Measurements from ENCODE around the gene IL25. TPM values are rescaled to one million over a fixed set of nuclear protein-coding genes. Genes with fewer than 3 reads are reported as not detected.
"Not testable (repeated sequence)": the region's sequence is repeated elsewhere in the genome, so short reads cannot be mapped to it uniquely, and the experiment has no call there.

IL25 gene
- total RNA-seq = not detected
- polyA plus RNA-seq (ENCODE audit: insufficient read depth in 1 of 8, insufficient read length in 8 of 8, low replicate concordance in 1 of 8) = not detected
- long read RNA-seq, donor 1 = 0 reads
- long read RNA-seq, donor 2 = 0 reads
- long read RNA-seq, donor 3 = 0 reads
- long read RNA-seq, donor 4 = 0 reads
- long read RNA-seq, donor 5 = 0 reads
- long read RNA-seq, donor 6 = 0 reads
- long read RNA-seq, donor 7 = 0 reads
- long read RNA-seq, donor 8 = 0 reads
- long read RNA-seq, donor 9 = 0 reads
- long read RNA-seq, donor 10 = 0 reads
- long read RNA-seq, donor 11 = 0 reads

DNA sequence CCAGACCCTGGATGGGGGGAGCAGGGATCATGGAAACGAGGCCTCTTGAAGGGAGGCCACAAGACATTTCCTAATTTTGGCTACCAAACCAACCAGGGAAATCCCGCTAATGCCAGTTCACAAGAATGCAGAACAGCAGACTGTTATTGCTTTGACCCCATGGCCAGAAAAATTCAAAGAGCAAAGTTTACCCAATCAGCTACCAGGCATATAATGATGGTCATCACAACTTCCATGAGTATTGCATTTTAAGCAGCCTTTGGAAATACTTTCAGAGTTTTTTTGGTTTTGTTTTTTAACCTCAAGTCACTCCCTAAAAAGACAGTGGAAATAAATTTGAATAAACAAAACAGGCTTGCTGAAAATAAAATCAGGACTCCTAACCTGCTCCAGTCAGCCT lies at the start of gene IL25:
IL25 (plus strand) TSS at position 301 of the 400 bp plus-strand sequence.
- H3K36me3 ChIP-seq (ENCODE audit: control insufficient read depth, insufficient read depth, low read length) = no peaks in the 10 kb centered on the region
- no peak for DNase-seq
- WGBS (ENCODE audit: insufficient coverage) = 71% methylated on average over 1 of the region's 2 CpGs

DNA sequence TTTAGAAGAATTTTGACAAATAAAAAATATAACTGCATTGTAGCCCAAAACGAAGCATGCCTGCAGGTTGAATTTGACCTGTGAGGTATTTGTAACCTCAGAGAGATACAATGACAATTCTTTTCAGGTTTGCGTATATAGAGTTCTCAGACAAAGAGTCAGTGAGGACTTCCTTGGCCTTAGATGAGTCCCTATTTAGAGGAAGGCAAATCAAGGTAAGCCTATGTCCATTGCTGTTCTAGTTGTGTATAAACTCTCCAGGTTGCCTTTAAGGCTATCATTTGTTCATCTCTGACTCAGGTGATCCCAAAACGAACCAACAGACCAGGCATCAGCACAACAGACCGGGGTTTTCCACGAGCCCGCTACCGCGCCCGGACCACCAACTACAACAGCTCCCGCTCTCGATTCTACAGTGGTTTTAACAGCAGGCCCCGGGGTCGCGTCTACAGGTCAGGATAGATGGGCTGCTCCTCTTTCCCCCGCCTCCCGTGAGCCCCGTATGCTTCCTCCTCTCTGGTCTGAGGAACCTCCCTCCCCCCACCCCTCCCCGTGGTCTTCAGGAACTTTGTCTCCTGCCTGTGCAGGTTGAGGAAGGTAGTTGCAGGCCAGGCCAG lies 48.7 kb upstream of the IL25 start:
- peaks cover 32% of the 10 kb centered on the region for H3K36me3 ChIP-seq (ENCODE audit: control insufficient read depth, insufficient read depth, low read length)
- H3K27me3 ChIP-seq (ENCODE audit: control insufficient read depth, insufficient read depth, low read length) = no peaks in the 10 kb centered on the region
- peaks cover 21% of the 10 kb centered on the region for H3K4me1 ChIP-seq (ENCODE audit: control insufficient read depth, insufficient read depth, low read length)
- WGBS (ENCODE audit: insufficient coverage) = 91% methylated on average over 13 of the region's 18 CpGs
- no peak overlapping the region for H3K4me3 ChIP-seq (ENCODE audit: low read length)
- no peaks in the 10 kb centered on the region for H3K9me3 ChIP-seq (replicated peaks; ENCODE audit: control insufficient read depth, low read depth, low read length)
- H3K27ac ChIP-seq (ENCODE audit: low read length) = no peak overlapping the region
- no peak for DNase-seq

More for the DNA sequence above, at the start of gene IL25:
- H3K27ac ChIP-seq (ENCODE audit: low read length) = no peak within 1 kb of the TSS
- H3K9me3 ChIP-seq (replicated peaks; ENCODE audit: control insufficient read depth, low read depth, low read length) = no peaks in the 10 kb centered on the region
- H3K4me1 ChIP-seq (ENCODE audit: control insufficient read depth, insufficient read depth, low read length) = peaks cover 12% of the 10 kb centered on the region
- H3K27me3 ChIP-seq (ENCODE audit: control insufficient read depth, insufficient read depth, low read length) = peaks cover 13% of the 10 kb centered on the region
- H3K4me3 ChIP-seq (ENCODE audit: low read length) = no peak within 1 kb of the TSS

GRCh38 chr14:23324455-23324846 lies 48.2 kb upstream of the IL25 start:
- Histone ChIP-seq H3K9me3 (replicated peaks; ENCODE audit: control insufficient read depth, low read depth, low read length) (no peaks in the 10 kb centered on the region), H3K36me3 (ENCODE audit: control insufficient read depth, insufficient read depth, low read length) (peaks cover 32% of the 10 kb centered on the region), H3K4me3 (ENCODE audit: low read length) (no peak overlapping the region), H3K27ac (ENCODE audit: low read length) (no peak overlapping the region), H3K27me3 (ENCODE audit: control insufficient read depth, insufficient read depth, low read length) (no peaks in the 10 kb centered on the region), H3K4me1 (ENCODE audit: control insufficient read depth, insufficient read depth, low read length) (peaks cover 21% of the 10 kb centered on the region)
- WGBS (ENCODE audit: insufficient coverage) = 57% methylated on average over 1 of the region's 2 CpGs
- no peak for DNase-seq

GRCh38 chr14:23324993-23325392 lies 47.6 kb upstream of the IL25 start:
- WGBS (ENCODE audit: insufficient coverage) = 92% methylated on average over 3 of the region's 7 CpGs
- H3K9me3 ChIP-seq (replicated peaks; ENCODE audit: control insufficient read depth, low read depth, low read length) = no peaks in the 10 kb centered on the region
- no peak overlapping the region for H3K4me3 ChIP-seq (ENCODE audit: low read length)
- DNase-seq = no peak
- no peaks in the 10 kb centered on the region for H3K27me3 ChIP-seq (ENCODE audit: control insufficient read depth, insufficient read depth, low read length)
- H3K27ac ChIP-seq (ENCODE audit: low read length) = no peak overlapping the region
- peaks cover 21% of the 10 kb centered on the region for H3K4me1 ChIP-seq (ENCODE audit: control insufficient read depth, insufficient read depth, low read length)
- peaks cover 32% of the 10 kb centered on the region for H3K36me3 ChIP-seq (ENCODE audit: control insufficient read depth, insufficient read depth, low read length)

DNA sequence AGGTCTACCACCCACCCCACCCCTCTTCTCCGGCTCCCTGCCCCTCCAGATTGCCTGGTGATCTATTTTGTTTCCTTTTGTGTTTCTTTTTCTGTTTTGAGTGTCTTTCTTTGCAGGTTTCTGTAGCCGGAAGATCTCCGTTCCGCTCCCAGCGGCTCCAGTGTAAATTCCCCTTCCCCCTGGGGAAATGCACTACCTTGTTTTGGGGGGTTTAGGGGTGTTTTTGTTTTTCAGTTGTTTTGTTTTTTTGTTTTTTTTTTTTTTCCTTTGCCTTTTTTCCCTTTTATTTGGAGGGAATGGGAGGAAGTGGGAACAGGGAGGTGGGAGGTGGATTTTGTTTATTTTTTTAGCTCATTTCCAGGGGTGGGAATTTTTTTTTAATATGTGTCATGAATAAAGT lies 46.9 kb upstream of the IL25 start:
- no CpG with 5 or more reads among the region's 5 CpGs for WGBS (ENCODE audit: insufficient coverage)
- H3K27me3 ChIP-seq (ENCODE audit: control insufficient read depth, insufficient read depth, low read length); H3K9me3 ChIP-seq (replicated peaks; ENCODE audit: control insufficient read depth, low read depth, low read length); DNase-seq; H3K27ac ChIP-seq (ENCODE audit: low read length); H3K4me3 ChIP-seq (ENCODE audit: low read length): not testable (repeated sequence)
- peaks cover 15% of the 10 kb centered on the region for H3K4me1 ChIP-seq (ENCODE audit: control insufficient read depth, insufficient read depth, low read length)
- peaks cover 32% of the 10 kb centered on the region for H3K36me3 ChIP-seq (ENCODE audit: control insufficient read depth, insufficient read depth, low read length)

GRCh38 chr14:23326491-23327332 lies 45.9 kb upstream of the IL25 start:
- H3K9me3 ChIP-seq (replicated peaks; ENCODE audit: control insufficient read depth, low read depth, low read length) = no peaks in the 10 kb centered on the region
- no peak overlapping the region for H3K4me3 ChIP-seq (ENCODE audit: low read length)
- H3K36me3 ChIP-seq (ENCODE audit: control insufficient read depth, insufficient read depth, low read length) = peaks cover 32% of the 10 kb centered on the region
- H3K4me1 ChIP-seq (ENCODE audit: control insufficient read depth, insufficient read depth, low read length) = peaks cover 15% of the 10 kb centered on the region
- H3K27me3 ChIP-seq (ENCODE audit: control insufficient read depth, insufficient read depth, low read length) = no peaks in the 10 kb centered on the region
- WGBS (ENCODE audit: insufficient coverage) = 71% methylated on average over 8 of the region's 13 CpGs
- DNase-seq = no peak
- no peak overlapping the region for H3K27ac ChIP-seq (ENCODE audit: low read length)

- no peaks in the 10 kb centered on the region for H3K27me3 ChIP-seq (ENCODE audit: control insufficient read depth, insufficient read depth, low read length)
- no peak overlapping the region for H3K27ac ChIP-seq (ENCODE audit: low read length)
- peaks cover 25% of the 10 kb centered on the region for H3K36me3 ChIP-seq (ENCODE audit: control insufficient read depth, insufficient read depth, low read length)
- H3K9me3 ChIP-seq (replicated peaks; ENCODE audit: control insufficient read depth, low read depth, low read length) = no peaks in the 10 kb centered on the region
- peaks cover 6% of the 10 kb centered on the region for H3K4me1 ChIP-seq (ENCODE audit: control insufficient read depth, insufficient read depth, low read length)
- H3K4me3 ChIP-seq (ENCODE audit: low read length) = no peak overlapping the region
- DNase-seq = peak; percentile 88
- WGBS (ENCODE audit: insufficient coverage) = 42% methylated on average over 2 of the region's 4 CpGs
Observed at GRCh38 chr14:23327947-23328744, 44.5 kb upstream of the IL25 start.

- no CpG with 5 or more reads among the region's 5 CpGs for WGBS (ENCODE audit: insufficient coverage)
- DNase-seq = no peak
- Histone ChIP-seq H3K4me1 (ENCODE audit: control insufficient read depth, insufficient read depth, low read length) (no peaks in the 10 kb centered on the region), H3K4me3 (ENCODE audit: low read length) (no peak overlapping the region), H3K27ac (ENCODE audit: low read length) (no peak overlapping the region), H3K9me3 (replicated peaks; ENCODE audit: control insufficient read depth, low read depth, low read length) (peaks cover 3% of the 10 kb centered on the region), H3K27me3 (ENCODE audit: control insufficient read depth, insufficient read depth, low read length) (peaks cover 2% of the 10 kb centered on the region), H3K36me3 (ENCODE audit: control insufficient read depth, insufficient read depth, low read length) (no peaks in the 10 kb centered on the region)
Observed at GRCh38 chr14:23335623-23336022, 37.0 kb upstream of the IL25 start.

GRCh38 chr14:23339506-23340268 lies 32.9 kb upstream of the IL25 start:
- H3K4me3 ChIP-seq (ENCODE audit: low read length) = no peak overlapping the region
- no peaks in the 10 kb centered on the region for H3K4me1 ChIP-seq (ENCODE audit: control insufficient read depth, insufficient read depth, low read length)
- DNase-seq = no peak
- peaks cover 3% of the 10 kb centered on the region for H3K9me3 ChIP-seq (replicated peaks; ENCODE audit: control insufficient read depth, low read depth, low read length)
- no peak overlapping the region for H3K27ac ChIP-seq (ENCODE audit: low read length)
- no peaks in the 10 kb centered on the region for H3K27me3 ChIP-seq (ENCODE audit: control insufficient read depth, insufficient read depth, low read length)
- H3K36me3 ChIP-seq (ENCODE audit: control insufficient read depth, insufficient read depth, low read length) = no peaks in the 10 kb centered on the region
- no CpG with 5 or more reads among the region's 1 CpG for WGBS (ENCODE audit: insufficient coverage)

Measured in muscle of leg (tissue), 16 donors.